ENCODE data around the gene FZD2.

DNA sequence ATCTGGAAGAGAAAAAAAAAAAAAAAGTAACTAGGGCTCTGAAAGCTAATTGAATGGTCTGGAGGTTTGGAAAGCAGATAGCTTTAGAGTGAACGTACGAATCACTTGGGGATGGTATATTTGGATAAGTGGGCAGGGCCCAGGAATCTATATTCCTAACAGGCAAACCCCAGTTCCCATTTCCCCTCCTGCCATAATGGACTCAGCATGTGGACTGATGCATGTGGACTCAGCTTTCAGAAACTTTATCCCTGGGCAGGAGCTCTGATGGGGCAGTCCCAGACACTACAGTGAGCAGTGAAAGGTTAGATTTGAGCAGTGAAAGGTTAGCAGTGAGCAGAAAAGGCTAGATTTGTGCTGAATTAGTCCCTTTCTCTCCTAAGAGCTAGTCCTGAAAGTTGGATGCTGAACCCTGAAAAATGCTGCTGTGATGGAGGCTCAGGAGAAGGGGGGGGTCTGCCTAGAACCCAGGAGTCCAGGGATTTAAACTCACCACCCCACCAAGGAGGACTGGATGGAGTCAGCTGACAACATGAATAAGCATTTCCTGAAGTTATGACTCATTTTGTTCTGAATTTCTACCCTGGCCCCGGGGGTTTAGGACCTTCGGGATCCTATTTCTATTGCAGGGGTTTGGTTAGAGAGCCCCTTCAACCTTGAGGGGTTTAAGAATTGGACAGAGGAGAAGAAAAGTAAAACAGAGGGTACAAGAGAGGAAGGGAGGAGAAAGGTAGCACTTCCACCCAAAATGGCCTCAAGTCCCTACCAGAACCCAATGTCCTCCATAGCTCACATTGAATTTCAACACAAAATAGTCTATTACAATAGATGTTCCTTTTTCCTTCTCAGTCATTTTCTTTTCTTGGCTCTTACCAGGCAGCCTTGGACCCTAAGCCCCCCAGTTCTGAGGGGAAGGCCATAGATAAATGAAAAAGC lies 10.3 kb upstream of the FZD2 start:
- TF ChIP-seq, protein P1, sequence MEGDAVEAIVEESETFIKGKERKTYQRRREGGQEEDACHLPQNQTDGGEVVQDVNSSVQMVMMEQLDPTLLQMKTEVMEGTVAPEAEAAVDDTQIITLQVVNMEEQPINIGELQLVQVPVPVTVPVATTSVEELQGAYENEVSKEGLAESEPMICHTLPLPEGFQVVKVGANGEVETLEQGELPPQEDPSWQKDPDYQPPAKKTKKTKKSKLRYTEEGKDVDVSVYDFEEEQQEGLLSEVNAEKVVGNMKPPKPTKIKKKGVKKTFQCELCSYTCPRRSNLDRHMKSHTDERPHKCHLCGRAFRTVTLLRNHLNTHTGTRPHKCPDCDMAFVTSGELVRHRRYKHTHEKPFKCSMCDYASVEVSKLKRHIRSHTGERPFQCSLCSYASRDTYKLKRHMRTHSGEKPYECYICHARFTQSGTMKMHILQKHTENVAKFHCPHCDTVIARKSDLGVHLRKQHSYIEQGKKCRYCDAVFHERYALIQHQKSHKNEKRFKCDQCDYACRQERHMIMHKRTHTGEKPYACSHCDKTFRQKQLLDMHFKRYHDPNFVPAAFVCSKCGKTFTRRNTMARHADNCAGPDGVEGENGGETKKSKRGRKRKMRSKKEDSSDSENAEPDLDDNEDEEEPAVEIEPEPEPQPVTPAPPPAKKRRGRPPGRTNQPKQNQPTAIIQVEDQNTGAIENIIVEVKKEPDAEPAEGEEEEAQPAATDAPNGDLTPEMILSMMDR (conservative IDR thresholded peaks at IDR 0.05; ENCODE audit: low read depth, low read length): no peak
- TF ChIP-seq EZH2 (IDR thresholded peaks at IDR 0.05; ENCODE audit: borderline replicate concordance, low read depth, low read length, poor library complexity, severe bottlenecking): no peak
